H1 (cell line): ENCODE data around the gene DEFB108B. TPM values are rescaled to one million over a fixed set of nuclear protein-coding genes. Genes with fewer than 3 reads are reported as not detected.

Source experiments
- CTCF ChIA-PET: fragments of 300-600 bp; sonication (Branson Sonifier 250); formaldehyde crosslinking; loops from one replicate; lab custom pipeline; 2021; ENCODE audit not compliant: partially characterized antibody; lab: Charles Lee
- POLR2A ChIA-PET: fragments of 300-600 bp; sonication (Branson Sonifier 250); formaldehyde crosslinking; loops from one replicate; lab custom pipeline; 2021; ENCODE audit warnings: inconsistent platforms; ENCODE audit not compliant: partially characterized antibody; lab: Charles Lee
- DNase-seq, 2 experiments: peaks; one replicate each; pipeline versions ENCODE4 v3.0.0 to v3.0.0-alpha.2; 2010 to 2022; ENCODE audit warnings: low spot score in 2 of 2, low read depth in 1 of 2, mixed read lengths in 1 of 2
- FAIRE-seq: peaks from 2 replicates; lab custom pipeline; 2011; peaks lifted over from hg19 to GRCh38; lab: Jason Lieb, UNC
- H2AFZ ChIP-seq: 2 replicates; pipeline ENCODE4 v1.8.1; 2012; ENCODE audit warnings: low read length, inconsistent platforms
- H2AK5ac ChIP-seq: 2 replicates; pipeline ENCODE4 v1.6.1; 2013; ENCODE audit warnings: low read depth, low read length
- H2BK120ac ChIP-seq: replicated peaks from 2 replicates; pipeline ENCODE3; 2013; ENCODE audit warnings: low read depth, low read length, inconsistent platforms
- H2BK12ac ChIP-seq: 2 replicates; pipeline ENCODE4 v1.6.1; 2013; ENCODE audit warnings: low read depth, low read length
- H2BK15ac ChIP-seq: 2 replicates; pipeline ENCODE4 v1.6.1; 2013; ENCODE audit warnings: low read length
- H2BK20ac ChIP-seq: 2 replicates; pipeline ENCODE4 v1.6.1; 2013; ENCODE audit warnings: low read length
- H2BK5ac ChIP-seq: 2 replicates; pipeline ENCODE4 v1.6.1; 2013; ENCODE audit warnings: low read depth, low read length
- H3K14ac ChIP-seq: 2 replicates; pipeline ENCODE4 v1.6.1; 2013; ENCODE audit warnings: inconsistent platforms; ENCODE audit not compliant: insufficient read length
- H3K18ac ChIP-seq: 2 replicates; pipeline ENCODE4 v1.6.1; 2013; ENCODE audit warnings: low read length; ENCODE audit errors: extremely low read depth
- H3K23ac ChIP-seq: 2 replicates; pipeline ENCODE4 v1.6.1; 2013; ENCODE audit warnings: inconsistent platforms; ENCODE audit not compliant: insufficient read length
- H3K23me2 ChIP-seq: 2 replicates; pipeline ENCODE4 v1.6.1; 2013; ENCODE audit warnings: low read depth, low read length
- H3K27ac ChIP-seq: 2 replicates; pipeline ENCODE4 v1.6.1; 2011; ENCODE audit warnings: low read depth, low read length, inconsistent platforms
- H3K27me3 ChIP-seq, 4 experiments: replicated peaks in 1 of 4; 1 replicate in 1 of 4; 2 replicates in 3 of 4; pipeline versions ENCODE4 v1.6.1 to v1.8.1; 2011 to 2013; ENCODE audit warnings: low read length in 3 of 4, mild to moderate bottlenecking in 3 of 4, inconsistent platforms in 2 of 4, mixed read lengths in 2 of 4, moderate library complexity in 1 of 4; ENCODE audit not compliant: control insufficient read depth in 3 of 4, insufficient read depth in 3 of 4; ENCODE audit errors: extremely low read depth in 1 of 4
- H3K36me3 ChIP-seq, 4 experiments: 2 replicates each; pipeline versions ENCODE4 v1.6.1 to v1.8.1; 2011 to 2013; ENCODE audit warnings: mild to moderate bottlenecking in 4 of 4, low read length in 3 of 4, moderate library complexity in 2 of 4, control low read depth in 1 of 4, inconsistent platforms in 1 of 4; ENCODE audit not compliant: insufficient read depth in 4 of 4, control insufficient read depth in 2 of 4
- H3K4ac ChIP-seq: replicated peaks from 2 replicates; pipeline ENCODE3; 2013; ENCODE audit warnings: low read length, low read depth, mixed read lengths, inconsistent platforms; ENCODE audit not compliant: insufficient read length
- H3K4me1 ChIP-seq, 4 experiments: replicated peaks in 1 of 4; 1 replicate in 1 of 4; 2 replicates in 3 of 4; pipeline versions ENCODE4 v1.6.1 to v1.8.1; 2011 to 2013; ENCODE audit warnings: low read length in 3 of 4, inconsistent platforms in 2 of 4, mixed read lengths in 1 of 4; ENCODE audit not compliant: insufficient read depth in 4 of 4, control insufficient read depth in 3 of 4
- H3K4me2 ChIP-seq, 2 experiments: 2 replicates each; pipeline versions ENCODE4 v1.6.1 to v1.8.1; 2011 to 2013; ENCODE audit warnings: low read depth in 2 of 2, low read length in 2 of 2, control low read depth in 1 of 2, inconsistent platforms in 1 of 2, mild to moderate bottlenecking in 1 of 2; ENCODE audit not compliant: insufficient read depth in 1 of 2
- H3K4me3 ChIP-seq, 4 experiments: fragments of 200-600, 300-600 bp in 1 of 4; sonication (generic), shearing (Covaris generic), sonication (Bioruptor Twin) in 1 of 4; 2 replicates each; pipeline versions ENCODE4 v1.5.1 to v1.8.1; 2011 to 2016; ENCODE audit warnings: low read length in 4 of 4, low read depth in 3 of 4, control low read depth in 2 of 4, inconsistent platforms in 2 of 4, mild to moderate bottlenecking in 2 of 4, mixed read lengths in 1 of 4, moderate library complexity in 1 of 4; ENCODE audit not compliant: insufficient read depth in 2 of 4; ENCODE audit errors: extremely low read depth in 1 of 4
- H3K56ac ChIP-seq: replicated peaks from 2 replicates; pipeline ENCODE3; 2013; ENCODE audit warnings: low read depth, mild to moderate bottlenecking, mixed read lengths, low read length, inconsistent platforms; ENCODE audit not compliant: insufficient read length
- H3K79me1 ChIP-seq: 2 replicates; pipeline ENCODE4 v1.6.1; 2013; ENCODE audit warnings: low read depth, low read length, control low read depth
- H3K79me2 ChIP-seq, 2 experiments: 2 replicates each; pipeline versions ENCODE4 v1.6.1 to v1.8.1; 2012 to 2013; ENCODE audit warnings: low read length in 2 of 2, mild to moderate bottlenecking in 2 of 2, inconsistent platforms in 1 of 2; ENCODE audit not compliant: insufficient read depth in 2 of 2, control insufficient read depth in 1 of 2
- H3K9ac ChIP-seq, 4 experiments: replicated peaks in 1 of 4; 1 replicate in 1 of 4; 2 replicates in 3 of 4; pipeline versions ENCODE4 v1.6.1 to v1.8.1; 2011 to 2013; ENCODE audit warnings: low read depth in 3 of 4, low read length in 3 of 4, control low read depth in 2 of 4, mild to moderate bottlenecking in 2 of 4, moderate library complexity in 2 of 4, inconsistent platforms in 1 of 4; ENCODE audit errors: extremely low read depth in 1 of 4
- H3K9me3 ChIP-seq, 2 experiments: 2 replicates each; pipeline versions ENCODE4 v1.6.1 to v1.8.1; 2012 to 2013; ENCODE audit warnings: mild to moderate bottlenecking in 2 of 2, moderate library complexity in 2 of 2, control low read depth in 1 of 2, inconsistent platforms in 1 of 2, low read depth in 1 of 2, low read length in 1 of 2, mixed read lengths in 1 of 2; ENCODE audit not compliant: insufficient read depth in 2 of 2
- H4K20me1 ChIP-seq, 2 experiments: replicated peaks in 1 of 2; 2 replicates each; pipeline versions ENCODE3 to v1.8.1; 2011 to 2013; ENCODE audit warnings: inconsistent platforms in 2 of 2, low read length in 2 of 2, mild to moderate bottlenecking in 1 of 2; ENCODE audit not compliant: insufficient read depth in 2 of 2, control insufficient read depth in 1 of 2
- H4K5ac ChIP-seq: 2 replicates; pipeline ENCODE4 v1.6.1; 2013; ENCODE audit warnings: low read length, low read depth, mixed read lengths, inconsistent platforms; ENCODE audit not compliant: insufficient read length
- H4K8ac ChIP-seq: 2 replicates; pipeline ENCODE4 v1.8.0; 2013; ENCODE audit warnings: mild to moderate bottlenecking, moderate library complexity, low read length, inconsistent platforms; ENCODE audit not compliant: insufficient read depth; ENCODE audit errors: extremely low read depth
- H4K91ac ChIP-seq: replicated peaks from 2 replicates; pipeline ENCODE3; 2013; ENCODE audit warnings: low read length, mixed read lengths, inconsistent platforms; ENCODE audit not compliant: insufficient read length
- KDM4A ChIP-seq: IDR thresholded peaks from one replicate; pipeline ENCODE4 v1.7.1; 2012; ENCODE audit warnings: low read depth, mild to moderate bottlenecking, moderate library complexity, low read length, inconsistent platforms; ENCODE audit not compliant: severe bottlenecking
- SRF ChIP-seq: IDR thresholded peaks from 2 replicates; pipeline ENCODE4 v1.6.1; 2011; ENCODE audit warnings: mild to moderate bottlenecking, low read depth, low read length, moderate library complexity
- TAF1 ChIP-seq: IDR thresholded peaks from 2 replicates; pipeline ENCODE4 v1.6.1; 2011; ENCODE audit warnings: mild to moderate bottlenecking, low read depth, low read length
- WGBS, 2 experiments: shearing (Covaris generic) in 1 of 2; methylation state at CpG; one replicate each; pipeline versions ENCODE4 v1.1.6 to v1.1.7; 2013 to 2015; ENCODE audit warnings: low lambda C conversion rate in 2 of 2, mixed read lengths in 2 of 2, inconsistent platforms in 1 of 2, low coverage in 1 of 2, missing lambda C conversion rate in 1 of 2; ENCODE audit not compliant: insufficient replicate concordance in 2 of 2, insufficient coverage in 1 of 2, insufficient read length in 1 of 2; ENCODE audit errors: extremely low coverage in 1 of 2, missing lambda C conversion rate in 1 of 2; 5-methylcytosine and 5-hydroxymethylcytosine counted together
- polyA plus RNA-seq, 7 experiments: library from polyadenylated mRNA; depleted of rRNA in 3 of 7; stranded (reverse) in 5 of 7; unstranded in 2 of 7; fragments of >200 nt in 5 of 7; fragments of 200-250 nt in 2 of 7; gene quantifications; 1 replicate in 5 of 7; 2 replicates in 1 of 7; 4 replicates in 1 of 7; pipeline versions ENCODE4 v1.2.1 to v1.2.3, GENCODE V29; 2011 to 2013; ENCODE audit warnings: missing spikeins in 2 of 7, mixed read lengths in 2 of 7
- total RNA-seq: library from RNA; stranded (reverse); fragmentation: NEBNext Ultra II Directional; extraction: Animal tissue kit (Norgen Biotek cat#: 25700); gene quantifications from 2 replicates; pipeline ENCODE4 v1.2.1, GENCODE V29; 2021

Gene DEFB108B
- total and polyA plus RNA-seq, 2 of the 8 experiments (the other 6 are each of a cell fraction or from before 2014, with no cell fraction given): not detected

DNA sequence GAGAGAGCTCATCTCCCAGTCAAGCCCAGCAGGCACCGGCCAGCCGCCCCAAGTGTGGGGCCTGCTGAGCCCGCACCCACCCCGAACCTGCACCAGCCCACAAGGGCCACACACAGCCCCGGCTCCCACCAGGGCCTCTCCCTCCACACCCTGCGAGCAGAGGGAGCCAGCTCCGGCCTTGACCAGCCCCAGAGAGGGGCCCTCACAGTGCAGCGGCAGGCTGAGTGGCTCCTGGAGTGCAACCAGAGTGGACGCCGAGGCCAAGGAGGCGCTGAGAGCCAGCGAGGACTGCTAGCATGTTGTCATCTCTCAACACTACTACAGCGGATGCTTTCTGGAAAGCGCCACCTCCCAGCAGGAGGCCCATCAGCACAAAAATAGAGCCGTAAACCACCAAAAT, 10.9 kb downstream of the DEFB108B start:
- POLR2A ChIA-PET: no interaction called here
- Histone ChIP-seq H2BK20ac (no peak overlapping the region), H3K9me3 (no peaks in the 10 kb centered on the region), H2BK5ac (no peak overlapping the region; the same call in 1 of the 2 replicates), H4K20me1 (no peaks in the 10 kb centered on the region), H2AFZ (0 out of 2 replicates have a peak overlapping the region, but pooled peaks have one; percentile 14), H3K4ac (no peak overlapping the region), H3K4me3 (peak overlapping the region in 1 of 4 experiments; percentile 27; a peak in 1 of 8 replicates), H3K23ac (no peak overlapping the region), H3K27ac (no peak overlapping the region; the same call in 1 of the 2 replicates), H3K36me3 (no peaks in the 10 kb centered on the region), H3K4me1 (peaks cover 0 to 5% (median 2%) of the 10 kb centered on the region in 4 experiments; a peak in 2 of 7 replicates), H3K56ac (no peak overlapping the region), H3K14ac (no peak overlapping the region), H3K18ac (no peak overlapping the region; the same call in 1 of the 2 replicates), H3K27me3 (no peaks in the 10 kb centered on the region), H3K79me2 (no peaks in the 10 kb centered on the region), H4K91ac (no peak overlapping the region), H2BK15ac (no peak overlapping the region), H3K23me2 (no peaks in the 10 kb centered on the region), H3K4me2 (no peak overlapping the region), H2AK5ac (no peak overlapping the region), H2BK120ac (no peak overlapping the region), H2BK12ac (no peak overlapping the region), H4K5ac (no peak overlapping the region), H3K9ac (no peak overlapping the region), H3K79me1 (no peaks in the 10 kb centered on the region), H4K8ac (peak overlapping the region; percentile 62)
- WGBS, 2 experiments: 43% methylated on average over 12 of the region's 15 CpGs; no CpG with 5 or more reads in 1 of the 2 experiments
- no peak for FAIRE-seq
- no peak for TF ChIP-seq SRF
- peak; percentile 39; the same call in 1 of the 2 replicates for TF ChIP-seq TAF1
- peak; percentile 20 for TF ChIP-seq KDM4A
- peak in 1 of 2 experiments; percentile 74 for DNase-seq
- CTCF ChIA-PET: interaction anchor here (1.3 kb wide), 1 partner anchor 8 kb away, joined by 3 read pairs; no protein-coding TSS in a partner anchor
